HG02970 (cell line): ENCODE data around the gene GRAP.
"Not testable (repeated sequence)": the region's sequence is repeated elsewhere in the genome, so short reads cannot be mapped to it uniquely, and the experiment has no call there.

Experiments
- ATAC-seq: cut with Tn5 transposase; IDR thresholded peaks from one replicate; pipeline ENCODE4 v1.9.1; 2021; ENCODE audit warnings: mild to moderate bottlenecking, moderate library complexity, moderate number of reproducible peaks; ENCODE audit not compliant: unreplicated experiment, low FRiP score

Gene GRAP

GRCh38 chr17:19043032-19043431, 3.7 kb downstream of the GRAP start:
- not testable (repeated sequence) for ATAC-seq

DNA sequence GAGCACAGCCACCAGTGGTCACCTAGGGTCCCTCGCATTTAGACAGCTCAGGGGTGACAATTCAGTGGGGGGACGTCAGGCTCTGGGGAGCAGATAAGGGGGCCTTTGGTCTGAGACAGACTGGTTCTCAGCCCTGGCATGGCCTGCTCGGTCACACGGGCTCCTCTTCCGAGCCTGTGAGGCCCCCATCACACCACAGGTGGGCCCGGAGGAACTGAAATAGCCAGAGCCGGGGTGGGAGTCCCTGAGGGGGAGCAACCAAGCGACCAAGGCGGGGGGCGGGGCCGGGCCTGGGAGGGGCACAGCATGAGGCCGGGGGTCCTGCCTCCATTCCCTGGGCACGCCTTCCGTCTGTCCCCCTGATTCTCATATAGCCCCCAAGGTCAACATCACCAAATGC, 4.4 kb downstream of the GRAP start:
- not testable (repeated sequence) for ATAC-seq

DNA sequence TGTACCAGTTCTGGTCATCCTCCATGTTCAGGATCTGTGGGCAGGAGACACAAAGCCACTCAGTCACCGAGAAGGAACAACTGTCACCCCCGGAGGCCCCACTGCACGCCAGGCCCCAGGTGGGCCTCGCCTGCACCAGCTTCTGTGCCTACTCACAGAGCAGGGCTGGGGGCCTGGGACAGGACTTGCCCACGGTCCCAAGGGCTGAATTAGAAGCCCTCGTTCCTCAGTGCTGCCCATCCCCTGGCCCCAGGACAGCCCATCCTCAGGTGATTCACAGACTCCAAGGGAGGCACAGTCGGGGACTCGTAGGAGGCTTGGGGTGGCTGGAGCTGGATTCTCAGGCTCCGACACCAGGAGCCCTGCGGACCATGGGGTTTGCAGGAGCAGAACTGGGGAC, 4.9 kb downstream of the GRAP start:
- not testable (repeated sequence) for ATAC-seq

- ATAC-seq = not testable (repeated sequence)
These were observed 6.4 kb downstream of the GRAP start for GRCh38 chr17:19040350-19040749.

DNA sequence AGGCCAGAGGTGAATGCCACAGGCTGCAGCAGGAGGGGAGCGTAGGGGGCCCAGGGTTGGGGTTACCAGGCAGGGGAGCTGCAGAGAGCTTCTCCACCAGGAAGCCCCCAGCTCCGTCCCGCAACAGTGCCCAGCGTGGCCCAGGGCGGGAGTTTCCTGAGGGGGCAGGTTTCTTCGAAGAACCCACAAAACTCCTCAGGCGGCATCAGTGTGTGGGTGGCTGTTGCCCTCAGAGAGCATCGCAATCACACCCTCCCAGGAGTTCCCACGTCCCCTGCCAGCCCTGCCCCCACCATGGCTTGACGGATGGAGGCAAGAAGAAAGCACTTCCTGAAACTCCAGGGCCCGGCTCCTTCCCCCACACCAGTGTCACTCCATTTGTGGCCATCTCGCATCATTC, 8.0 kb downstream of the GRAP start:
- ATAC-seq = not testable (repeated sequence)

GRCh38 chr17:19038007-19038406, 8.8 kb downstream of the GRAP start:
- not testable (repeated sequence) for ATAC-seq

DNA sequence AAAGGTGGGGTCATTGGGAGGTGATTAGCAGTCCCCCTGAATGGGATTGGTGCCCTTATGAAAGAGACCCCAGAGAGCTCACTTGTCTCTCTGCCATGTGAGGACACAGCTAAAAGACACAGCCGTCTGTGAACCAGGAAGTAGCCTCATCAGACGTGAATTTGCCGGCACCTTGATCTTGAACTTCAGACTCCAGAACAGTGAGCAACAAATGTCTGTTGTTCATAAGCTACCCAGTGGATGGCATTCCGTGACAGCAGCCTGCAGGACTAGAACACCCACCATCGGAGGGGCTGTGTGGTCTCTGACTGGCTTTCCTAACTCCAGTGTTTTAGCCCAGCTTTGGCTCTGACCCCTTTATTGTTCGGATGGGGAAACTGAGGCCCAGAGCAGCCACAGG, 9.2 kb downstream of the GRAP start:
- ATAC-seq = not testable (repeated sequence)

DNA sequence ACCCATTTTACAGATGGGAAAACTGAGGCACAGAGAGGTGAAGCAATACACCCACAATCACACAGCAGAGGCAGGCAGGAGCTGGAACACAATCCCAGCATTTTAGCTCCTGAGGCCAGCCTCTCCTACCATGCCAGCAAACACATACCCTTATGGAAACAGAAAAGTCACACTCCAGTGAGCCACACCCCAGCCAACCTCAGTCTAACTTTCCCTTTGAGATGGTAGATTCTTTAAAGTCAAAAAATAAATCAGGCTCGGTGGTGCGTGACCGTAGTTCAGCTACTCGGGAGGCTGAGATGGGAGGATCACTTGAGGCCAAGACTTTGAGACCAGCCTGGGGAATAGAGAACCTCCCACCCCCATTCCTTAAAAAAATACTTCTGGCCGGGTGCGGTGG, 10.6 kb downstream of the GRAP start:
- ATAC-seq = not testable (repeated sequence)

- peak; percentile 49 for ATAC-seq
These were observed 14.3 kb downstream of the GRAP start for GRCh38 chr17:19032377-19032988.

DNA sequence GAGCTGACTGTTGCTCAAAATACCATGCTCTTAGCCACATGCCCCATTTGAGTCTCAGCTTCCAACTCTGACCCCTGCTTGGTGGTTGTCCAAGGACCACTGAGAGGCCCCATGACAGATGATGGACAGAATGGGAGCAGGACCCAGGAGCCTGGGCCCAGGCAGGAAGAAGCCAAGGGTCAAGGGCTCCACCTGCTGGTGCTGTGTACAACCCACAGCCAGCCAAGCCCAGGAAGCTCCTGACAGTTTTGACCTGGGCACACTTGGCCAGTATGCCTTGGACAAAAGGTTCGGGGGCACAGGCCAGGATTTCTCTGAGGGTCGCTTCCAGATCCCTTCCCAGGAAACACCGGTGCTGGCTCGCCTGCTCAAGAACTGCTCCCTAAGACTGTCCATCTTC, 15.0 kb downstream of the GRAP start:
- not testable (repeated sequence) for ATAC-seq

DNA sequence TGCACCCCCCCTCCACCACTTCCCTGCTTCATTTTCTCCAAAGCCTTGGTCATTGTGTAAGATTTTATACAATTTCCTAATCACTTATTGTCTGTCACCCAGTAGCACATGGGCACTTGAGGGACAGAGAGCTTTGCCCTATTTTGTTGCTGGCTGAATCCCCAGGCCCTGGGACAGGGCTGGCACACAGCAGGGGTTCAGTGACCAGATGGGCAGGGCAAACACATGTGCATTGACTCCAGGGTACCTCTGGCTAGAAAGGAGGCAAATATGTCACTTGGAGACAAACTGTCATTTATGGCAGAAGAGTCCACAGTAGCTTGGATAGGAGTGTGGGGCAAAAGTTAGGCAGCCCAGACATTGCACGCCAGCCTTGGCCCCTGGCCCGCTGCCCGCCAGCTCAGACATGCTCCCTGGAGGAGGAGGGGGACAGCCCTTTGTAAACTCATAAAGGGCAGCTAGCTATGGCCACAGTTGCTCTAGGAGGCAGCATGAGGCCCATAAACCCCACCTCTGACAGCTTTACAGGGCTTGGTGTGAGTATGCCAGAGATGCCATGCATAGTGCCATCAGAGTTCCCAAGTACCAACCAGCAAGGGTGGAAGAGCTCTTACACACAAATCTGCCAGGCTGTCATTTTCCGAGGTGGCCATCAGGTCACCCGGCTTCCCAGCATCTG, 15.8 kb downstream of the GRAP start:
- not testable (repeated sequence) for ATAC-seq

GRCh38 chr17:19029740-19030139, 17.0 kb downstream of the GRAP start:
- not testable (repeated sequence) for ATAC-seq

GRCh38 chr17:19028671-19029070, 18.1 kb downstream of the GRAP start:
- ATAC-seq = not testable (repeated sequence)

DNA sequence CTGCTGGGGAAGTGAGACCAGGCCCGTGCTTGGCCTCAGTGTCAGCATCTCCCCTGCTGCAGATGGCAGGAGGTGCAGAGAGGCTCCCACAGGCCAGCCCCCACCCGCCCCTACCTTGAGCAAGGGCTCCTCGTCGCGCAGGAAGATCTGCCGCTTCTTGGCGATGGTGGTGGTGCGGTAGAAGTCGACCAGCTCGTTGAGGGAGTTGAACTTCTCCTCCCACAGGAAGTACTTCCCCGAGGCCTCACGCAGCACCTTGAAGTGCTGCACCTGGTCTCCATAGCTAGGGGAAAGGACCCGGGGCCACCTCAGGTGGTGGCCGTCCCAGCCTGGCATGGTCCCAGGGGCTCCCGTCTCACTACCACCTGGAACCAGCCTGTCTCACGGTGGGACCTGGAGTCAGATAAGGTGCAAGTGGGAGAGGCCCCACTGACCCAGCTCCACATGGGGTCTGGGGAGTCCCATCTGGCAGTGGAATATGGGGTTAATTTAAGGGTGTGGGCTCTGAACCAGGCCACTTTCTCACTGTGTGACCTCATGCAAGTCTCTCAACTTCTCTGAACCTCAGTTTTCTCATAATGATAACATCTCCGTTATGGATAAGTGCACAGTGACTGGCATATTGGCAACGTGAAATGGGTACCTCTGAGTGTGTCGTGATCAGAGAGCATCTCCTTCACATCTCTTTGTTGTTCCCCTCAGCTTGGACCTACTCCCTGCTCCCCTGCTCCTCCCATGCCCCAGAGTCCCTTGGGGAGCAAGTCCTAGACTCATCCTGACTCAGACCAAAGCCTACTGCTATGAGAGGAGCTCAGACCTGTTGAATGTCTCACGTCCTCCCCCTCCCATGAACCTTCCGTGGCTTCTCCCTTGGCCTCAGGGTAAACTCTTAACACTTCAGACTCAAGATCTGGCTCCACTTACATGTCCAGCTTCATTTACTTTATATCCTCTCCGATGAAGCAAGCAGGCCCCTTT, 22.4 kb downstream of the GRAP start:
- no peak for ATAC-seq

- no peak for ATAC-seq
These were observed 23.4 kb downstream of the GRAP start for GRCh38 chr17:19023209-19023999.

- ATAC-seq = no peak
These were observed 24.0 kb downstream of the GRAP start for GRCh38 chr17:19022747-19023146.

DNA sequence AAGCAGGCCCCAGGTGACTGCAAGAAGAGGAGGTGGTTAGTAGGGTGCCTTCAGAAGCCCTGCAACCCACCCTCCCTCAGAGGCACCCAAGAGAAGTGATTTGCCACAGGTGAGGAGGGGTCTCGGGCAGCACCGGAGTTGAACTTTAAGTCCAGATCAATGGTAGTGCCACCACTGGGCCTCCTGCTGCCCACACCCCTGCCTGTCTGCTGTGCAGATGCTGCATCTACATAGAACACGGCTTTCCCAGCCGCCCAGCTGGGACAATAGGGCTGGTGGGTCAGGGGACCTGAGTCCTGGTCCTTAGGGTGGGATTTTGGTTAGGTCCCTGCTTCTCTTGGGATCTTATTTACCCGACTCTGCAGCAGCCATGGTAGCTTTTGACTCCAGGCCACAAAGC, 24.6 kb downstream of the GRAP start:
- ATAC-seq = no peak

- ATAC-seq = no peak
These were observed 25.1 kb downstream of the GRAP start for GRCh38 chr17:19021622-19022083.

DNA sequence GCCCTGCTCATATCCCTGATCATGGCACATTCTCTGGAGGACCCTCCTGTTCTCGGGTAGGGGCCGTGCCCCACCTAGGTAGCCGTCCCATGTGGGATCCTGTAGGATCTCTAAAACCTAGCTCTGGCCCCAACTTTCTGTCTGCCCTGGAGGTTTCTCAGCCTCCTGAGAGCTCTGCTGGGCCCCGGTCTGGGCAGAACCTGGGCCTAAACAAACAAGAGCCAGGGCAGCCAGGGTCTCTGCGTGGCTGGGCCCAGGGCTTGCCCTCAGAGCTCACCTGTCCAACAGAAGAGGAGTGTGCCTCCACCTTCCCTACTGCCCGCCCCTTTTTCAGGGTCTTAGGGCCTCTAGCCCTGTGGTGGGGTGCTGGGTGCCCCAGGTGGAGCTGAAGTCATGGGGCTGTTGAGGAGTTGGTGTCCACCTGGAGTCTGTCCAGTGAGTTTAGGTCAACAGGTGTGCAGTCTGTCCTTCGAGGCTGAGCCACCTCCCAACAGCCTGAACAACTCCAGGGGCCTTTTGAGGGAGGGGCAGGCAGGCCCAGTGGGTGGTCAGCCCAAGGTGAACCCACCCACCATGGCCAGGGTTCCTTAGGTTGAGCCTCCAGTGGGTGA, 25.6 kb downstream of the GRAP start:
- ATAC-seq = not testable (repeated sequence)

DNA sequence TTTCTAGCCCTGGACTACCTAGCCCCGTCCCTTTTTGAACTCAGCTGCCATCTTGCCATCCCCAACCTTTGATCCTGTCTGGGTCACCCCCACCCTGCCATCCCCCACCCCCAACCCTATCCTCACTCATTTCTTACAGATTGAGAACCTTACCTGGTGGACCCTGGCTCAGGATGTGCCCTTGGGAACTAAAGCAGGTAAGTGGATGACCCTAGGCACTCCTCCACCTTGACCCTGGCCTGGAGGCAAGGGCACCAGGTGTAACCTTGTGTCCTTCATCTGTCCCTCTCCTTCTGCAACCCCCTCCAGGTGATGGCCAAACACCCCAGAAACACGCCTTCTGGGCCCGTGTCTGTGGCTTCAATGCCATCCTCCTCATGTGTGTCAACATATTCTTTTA, 26.7 kb downstream of the GRAP start:
- no peak for ATAC-seq
